GM12878 (cell line): Measurements from ENCODE around the gene VSIG10. TPM values are rescaled to one million over a fixed set of nuclear protein-coding genes. Genes with fewer than 3 reads are reported as not detected.

Source experiments
- ATAC-seq: fragments of 200-7000 bp; cut with Tn5 transposase; 3 replicates; pipeline ENCODE4 v1.9.1; 2020; ENCODE audit warnings: mild to moderate bottlenecking, moderate library complexity
- BruUV-seq: library from RNA; stranded (reverse); fragments of 400-500 nt; replicated peaks from 2 replicates; lab custom pipeline; 2021; lab: Mats Ljungman, UMichigan
- CTCF ChIA-PET: fragments of 300-600 bp; sonication (Branson Sonifier 250); formaldehyde crosslinking; extraction: SDS; loops from one replicate; lab custom pipeline; 2021; ENCODE audit warnings: inconsistent platforms; lab: Yijun Ruan, JAX
- POLR2A ChIA-PET: fragments of 350-600 bp; formaldehyde crosslinking; extraction: SDS; loops from one replicate; lab custom pipeline; 2021; ENCODE audit warnings: inconsistent platforms; lab: Charles Lee
- RAD21 ChIA-PET: fragments of 300-600 bp; sonication (Branson Sonifier 250); formaldehyde crosslinking; loops from one replicate; lab custom pipeline; 2023; ENCODE audit warnings: antibody characterized with exemption; ENCODE audit not compliant: unreplicated experiment; lab: Charles Lee
- SMC1A ChIA-PET: fragments of 300-600 bp; sonication (Branson Sonifier 250); formaldehyde crosslinking; loops from one replicate; lab custom pipeline; 2023; ENCODE audit not compliant: unreplicated experiment, uncharacterized antibody; lab: Charles Lee
- DNase-seq: peaks from one replicate; pipeline ENCODE4 v3.0.0-alpha.2; 2011; ENCODE audit warnings: low read depth, low spot score
- FAIRE-seq: peaks from 3 replicates; lab custom pipeline; 2011; peaks lifted over from hg19 to GRCh38; lab: Jason Lieb, UNC
- H2AFZ ChIP-seq: 2 replicates; pipeline ENCODE4 v1.6.0; 2011; ENCODE audit warnings: low read depth, low read length, control low read depth; ENCODE audit not compliant: control insufficient read depth
- H3K27ac ChIP-seq: 2 replicates; pipeline ENCODE4 v1.5.1; 2011; ENCODE audit warnings: control low read depth; ENCODE audit not compliant: control insufficient read depth, insufficient read depth
- H3K27me3 ChIP-seq, 2 experiments: replicated peaks in 1 of 2; 2 replicates each; pipeline versions ENCODE4 v1.6.0 to v1.6.1; 2011; ENCODE audit warnings: low read length in 1 of 2; ENCODE audit not compliant: control insufficient read depth in 2 of 2, insufficient read depth in 2 of 2
- H3K36me3 ChIP-seq, 2 experiments: 2 replicates each; pipeline ENCODE4 v1.5.1; 2011; ENCODE audit warnings: low read length in 1 of 2; ENCODE audit not compliant: control insufficient read depth in 2 of 2, insufficient read depth in 2 of 2
- H3K4me1 ChIP-seq: 2 replicates; pipeline ENCODE4 v1.6.1; 2011; ENCODE audit warnings: mild to moderate bottlenecking, low read length, moderate library complexity, mixed read lengths; ENCODE audit not compliant: control insufficient read depth, insufficient read depth
- H3K4me2 ChIP-seq: 2 replicates; pipeline ENCODE4 v1.6.0; 2011; ENCODE audit warnings: control low read depth; ENCODE audit not compliant: control insufficient read depth, insufficient read depth
- H3K4me3 ChIP-seq: fragments of 200-600 bp; sonication (generic); 2 replicates; pipeline ENCODE4 v1.5.1; 2016
- H3K79me2 ChIP-seq: 2 replicates; pipeline ENCODE4 v1.6.0; 2011; ENCODE audit warnings: low read length; ENCODE audit not compliant: control insufficient read depth, insufficient read depth
- H3K9ac ChIP-seq: 2 replicates; pipeline ENCODE4 v1.8.0; 2011; ENCODE audit warnings: low read length, control low read depth, mixed read lengths; ENCODE audit not compliant: control insufficient read depth, insufficient read depth
- H3K9me3 ChIP-seq: replicated peaks from 3 replicates; pipeline ENCODE4 v1.5.1; 2011; ENCODE audit warnings: mild to moderate bottlenecking, low read length; ENCODE audit not compliant: control insufficient read depth, insufficient read depth
- H4K20me1 ChIP-seq: 2 replicates; pipeline ENCODE4 v1.6.0; 2011; ENCODE audit not compliant: control insufficient read depth, insufficient read depth
- E2F4 ChIP-seq: IDR thresholded peaks from 2 replicates; pipeline ENCODE4 v1.6.1; 2012; ENCODE audit warnings: low read depth, low read length, improper control_type of control experiment
- EP300 ChIP-seq, 2 experiments: fragments of 150-350 bp in 1 of 2; IDR thresholded peaks; 2 replicates each; pipeline ENCODE4 v1.6.1; 2011 to 2012; ENCODE audit warnings: low read depth in 2 of 2, low read length in 2 of 2, borderline replicate concordance in 1 of 2, improper control_type of control experiment in 1 of 2, inconsistent platforms in 1 of 2; ENCODE audit not compliant: control insufficient read depth in 1 of 2
- SMC3 ChIP-seq: IDR thresholded peaks from 2 replicates; pipeline ENCODE4 v1.6.1; 2011; ENCODE audit warnings: low read length, improper control_type of control experiment, borderline replicate concordance
- ZBTB40 ChIP-seq: fragments of 450-650 bp; IDR thresholded peaks from 2 replicates; pipeline ENCODE4 v1.6.1; 2016; ENCODE audit warnings: mild to moderate bottlenecking, moderate library complexity, borderline replicate concordance
- ZNF592 ChIP-seq: fragments of 450-650 bp; IDR thresholded peaks from 2 replicates; pipeline ENCODE4 v1.6.1; 2017; ENCODE audit warnings: mild to moderate bottlenecking, moderate library complexity
- WGBS: methylation state at CpG from one replicate; pipeline ENCODE4 v1.1.6; 2016; ENCODE audit warnings: low lambda C conversion rate; ENCODE audit not compliant: insufficient replicate concordance, insufficient coverage; ENCODE audit errors: missing lambda C conversion rate; 5-methylcytosine and 5-hydroxymethylcytosine counted together
- in situ Hi-C: fragments of 300-500 bp; cut with MboI; formaldehyde crosslinking; loops from 9 replicates; pipeline ENCODE4 v1.14.3; 2018; ENCODE audit warnings: mixed read lengths
- intact Hi-C: fragments of 100-400 bp; cut with micrococcal nuclease; formaldehyde crosslinking; loops from one replicate; pipeline ENCODE4 v1.14.2; 2022; ENCODE audit not compliant: unreplicated experiment
- polyA plus RNA-seq, 11 experiments: library from polyadenylated mRNA; depleted of rRNA in 4 of 11; unstranded in 6 of 11; stranded (reverse) in 5 of 11; fragments of >200 nt; fragmentation: Nextera tagmentation in 4 of 11; fragmentation: Illumina TruSeq in 1 of 11; extraction: Ambion mirVana in 4 of 11; extraction: Trizol in 1 of 11; gene quantifications; 1 replicate in 1 of 11; 2 replicates in 10 of 11; pipeline versions ENCODE4 v1.2.1 to v1.2.3, GENCODE V29; 2011 to 2016; ENCODE audit warnings: inconsistent platforms in 2 of 11, missing spikeins in 2 of 11, low read depth in 1 of 11
- total RNA-seq, 4 experiments: library from RNA; depleted of rRNA in 3 of 4; stranded (reverse); fragments of >200 nt in 3 of 4; fragmentation: Illumina TruSeq in 1 of 4; extraction: Trizol in 1 of 4; gene quantifications; 2 replicates each; pipeline versions ENCODE4 v1.2.1 to v1.2.3, GENCODE V29; 2013 to 2021

VSIG10 gene
- total and polyA plus RNA-seq, 10 of the 15 experiments (the other 5 are each of a cell fraction or from before 2014, with no cell fraction given), result 3.4 to 10.2 (median 5.8) TPM

DNA sequence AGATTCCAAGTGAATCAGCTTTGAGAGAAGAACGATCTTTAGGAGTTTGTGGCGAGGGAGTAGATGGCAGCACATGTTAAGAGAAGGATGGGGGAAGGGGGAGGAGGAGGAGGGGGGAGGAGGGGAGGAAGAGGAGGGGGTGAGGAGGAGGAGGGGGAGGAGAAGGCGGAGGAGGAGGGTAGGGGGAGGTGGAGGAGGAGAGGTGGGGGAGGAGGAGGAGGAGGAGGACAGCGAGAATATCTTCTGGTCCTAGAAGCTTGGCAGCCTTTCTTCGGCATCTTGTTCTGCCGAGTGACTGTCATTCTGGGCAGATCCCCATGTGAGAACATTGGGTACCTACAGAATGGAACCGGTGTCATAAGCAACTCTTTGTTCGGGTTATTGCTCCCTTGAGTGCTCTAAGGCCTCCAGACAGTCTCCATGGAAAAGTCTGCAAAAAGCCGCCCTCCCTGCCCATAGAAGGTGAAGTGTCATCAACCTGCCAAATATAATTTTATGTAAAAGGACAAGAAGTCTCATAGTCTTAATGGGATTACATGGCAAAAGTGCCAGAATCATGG lies 80.4 kb downstream of the VSIG10 start:
- ChIA-PET SMC1A (interaction anchor here (1.4 kb wide), 1 partner anchor 9 kb away, joined by 5 read pairs; no protein-coding TSS in a partner anchor), RAD21 (no interaction called here), POLR2A (no interaction called here), CTCF (no interaction called here)
- WGBS, result 88% methylated on average over 7 of the region's 9 CpGs
- H2AFZ ChIP-seq, result no peak overlapping the region
- DNase-seq (no peak), FAIRE-seq (no peak), ATAC-seq (no peak)
- H3K79me2 ChIP-seq, result no peaks in the 10 kb centered on the region; the same call in 1 of the 2 replicates
- no peak overlapping the region for H3K4me3 ChIP-seq
- in situ Hi-C loops, result no loop called here
- no peaks in the 10 kb centered on the region for H3K4me1 ChIP-seq
- no peaks in the 10 kb centered on the region for H4K20me1 ChIP-seq
- peaks cover 26% of the 10 kb centered on the region in 2 experiments for H3K36me3 ChIP-seq
- no peak overlapping the region for H3K4me2 ChIP-seq
- no TSS peak for BruUV-seq
- TF ChIP-seq ZBTB40 (no peak), SMC3 (no peak), EP300 (IDR thresholded peaks at IDR 0.05; ENCODE audit: borderline replicate concordance in 1 of 2, control insufficient read depth in 1 of 2, low read depth in 2 of 2, low read length in 2 of 2) (no peak), ZNF592 (no peak), E2F4 (no peak)
- H3K9ac ChIP-seq, result no peak overlapping the region
- no peaks in the 10 kb centered on the region for H3K9me3 ChIP-seq
- intact Hi-C loops, result no loop called here
- no peaks in the 10 kb centered on the region for H3K27me3 ChIP-seq
- no peak overlapping the region for H3K27ac ChIP-seq
